ENCODE measurements around the gene OR6B3.
A peak's percentile ranks its signal among the peaks of the same experiment; 100 is the strongest.

OR6B3 gene

GRCh38 chr2:240060977-240061591 is 7.8 kb upstream of the OR6B3 start:
- H3F3A ChIP-seq (ENCODE audit: control insufficient read depth, insufficient read depth): no peaks in the 10 kb centered on the region
- no peaks in the 10 kb centered on the region for H3K9me3 ChIP-seq (ENCODE audit: control insufficient read depth, insufficient read depth, low read length)
- H3K9me2 ChIP-seq (replicated peaks; ENCODE audit: control insufficient read depth, low read length): no peaks in the 10 kb centered on the region
- H3K36me3 ChIP-seq (ENCODE audit: control insufficient read depth, low read length): no peaks in the 10 kb centered on the region
- H3K27me3 ChIP-seq (ENCODE audit: control insufficient read depth, low read length): peaks cover 16% of the 10 kb centered on the region
- H3K27ac ChIP-seq (ENCODE audit: low read depth, low read length): no peak overlapping the region
- H3K4me2 ChIP-seq (ENCODE audit: low read length): no peak overlapping the region
- H3K4me1 ChIP-seq (ENCODE audit: control insufficient read depth, low read length): no peaks in the 10 kb centered on the region
- H3K4me3 ChIP-seq (ENCODE audit: low read length): no peak overlapping the region
- peak; percentile 72 for TF ChIP-seq CTCF (IDR thresholded peaks at IDR 0.05; ENCODE audit: low read depth, low read length, poor library complexity, severe bottlenecking)
- TF ChIP-seq EZH2phosphoT487 (IDR thresholded peaks at IDR 0.05; ENCODE audit: borderline replicate concordance, low read length): no peak
- H4K20me1 ChIP-seq (ENCODE audit: control insufficient read depth, insufficient read depth, low read depth, low read length): no peaks in the 10 kb centered on the region
- no peaks in the 10 kb centered on the region for H3K79me2 ChIP-seq (ENCODE audit: control insufficient read depth, low read length)

GRCh38 chr2:240056678-240057077 is 3.4 kb upstream of the OR6B3 start:
- Histone ChIP-seq H3F3A (ENCODE audit: control insufficient read depth, insufficient read depth) (no peaks in the 10 kb centered on the region), H3K27me3 (ENCODE audit: control insufficient read depth, low read length) (peaks cover 2% of the 10 kb centered on the region), H3K4me3 (ENCODE audit: low read length) (no peak overlapping the region), H3K9me3 (ENCODE audit: control insufficient read depth, insufficient read depth, low read length) (no peaks in the 10 kb centered on the region), H3K4me2 (ENCODE audit: low read length) (no peak overlapping the region), H3K27ac (ENCODE audit: low read depth, low read length) (no peak overlapping the region), H3K79me2 (ENCODE audit: control insufficient read depth, low read length) (no peaks in the 10 kb centered on the region), H3K9me2 (replicated peaks; ENCODE audit: control insufficient read depth, low read length) (no peaks in the 10 kb centered on the region), H3K4me1 (ENCODE audit: control insufficient read depth, low read length) (no peaks in the 10 kb centered on the region), H3K36me3 (ENCODE audit: control insufficient read depth, low read length) (no peaks in the 10 kb centered on the region), H4K20me1 (ENCODE audit: control insufficient read depth, insufficient read depth, low read depth, low read length) (no peaks in the 10 kb centered on the region)
- TF ChIP-seq CTCF (IDR thresholded peaks at IDR 0.05; ENCODE audit: low read depth, low read length, poor library complexity, severe bottlenecking) (no peak), EZH2phosphoT487 (IDR thresholded peaks at IDR 0.05; ENCODE audit: borderline replicate concordance, low read length) (no peak)

- Histone ChIP-seq H3K4me3 (ENCODE audit: low read length) (no peak overlapping the region), H3K9me3 (ENCODE audit: control insufficient read depth, insufficient read depth, low read length) (no peaks in the 10 kb centered on the region), H3K27ac (ENCODE audit: low read depth, low read length) (no peak overlapping the region), H3K36me3 (ENCODE audit: control insufficient read depth, low read length) (no peaks in the 10 kb centered on the region), H3F3A (ENCODE audit: control insufficient read depth, insufficient read depth) (no peaks in the 10 kb centered on the region), H3K27me3 (ENCODE audit: control insufficient read depth, low read length) (no peaks in the 10 kb centered on the region; the same call in 1 of the 2 replicates), H3K4me2 (ENCODE audit: low read length) (no peak overlapping the region), H3K79me2 (ENCODE audit: control insufficient read depth, low read length) (no peaks in the 10 kb centered on the region), H4K20me1 (ENCODE audit: control insufficient read depth, insufficient read depth, low read depth, low read length) (no peaks in the 10 kb centered on the region), H3K9me2 (replicated peaks; ENCODE audit: control insufficient read depth, low read length) (no peaks in the 10 kb centered on the region), H3K4me1 (ENCODE audit: control insufficient read depth, low read length) (no peaks in the 10 kb centered on the region)
- TF ChIP-seq CTCF (IDR thresholded peaks at IDR 0.05; ENCODE audit: low read depth, low read length, poor library complexity, severe bottlenecking) (no peak), EZH2phosphoT487 (IDR thresholded peaks at IDR 0.05; ENCODE audit: borderline replicate concordance, low read length) (no peak)
Measured at GRCh38 chr2:240055177-240055917, 2.0 kb upstream of the OR6B3 start.
